H9 (cell line): Measurements from ENCODE around the gene ZNF821. TPM values are rescaled to one million over a fixed set of nuclear protein-coding genes. Genes with fewer than 3 reads are reported as not detected.

Experiments
- DNase-seq: peaks from one replicate; pipeline ENCODE4 v3.0.0-alpha.2; 2017
- H2AFZ ChIP-seq: one replicate; pipeline ENCODE4 v1.6.1; 2013; ENCODE audit warnings: mild to moderate bottlenecking, low read length, control low read depth, moderate library complexity
- H2AK5ac ChIP-seq: 2 replicates; pipeline ENCODE4 v1.6.1; 2013; ENCODE audit warnings: low read length, control low read depth, mixed read lengths; ENCODE audit not compliant: insufficient read length
- H2BK120ac ChIP-seq: one replicate; pipeline ENCODE4 v1.6.1; 2013; ENCODE audit warnings: low read depth, mild to moderate bottlenecking, low read length, control low read depth, inconsistent platforms; ENCODE audit not compliant: poor library complexity, severe bottlenecking
- H2BK12ac ChIP-seq: 2 replicates; pipeline ENCODE4 v1.6.1; 2013; ENCODE audit warnings: low read length, control low read depth, mixed read lengths, low read depth; ENCODE audit not compliant: insufficient read length
- H2BK15ac ChIP-seq: 2 replicates; pipeline ENCODE4 v1.6.1; 2013; ENCODE audit warnings: low read depth, low read length, control low read depth
- H2BK20ac ChIP-seq: one replicate; pipeline ENCODE4 v1.6.1; 2013; ENCODE audit warnings: low read depth, mild to moderate bottlenecking, low read length, control low read depth, inconsistent platforms; ENCODE audit not compliant: poor library complexity, severe bottlenecking
- H2BK5ac ChIP-seq: 2 replicates; pipeline ENCODE4 v1.6.1; 2013; ENCODE audit warnings: low read length, control low read depth, mixed read lengths; ENCODE audit not compliant: insufficient read length
- H3K14ac ChIP-seq: 2 replicates; pipeline ENCODE4 v1.6.1; 2013; ENCODE audit warnings: low read length, control low read depth; ENCODE audit not compliant: insufficient read depth
- H3K18ac ChIP-seq: 2 replicates; pipeline ENCODE4 v1.6.1; 2013; ENCODE audit warnings: low read depth, mild to moderate bottlenecking, mixed read lengths, low read length, control low read depth; ENCODE audit not compliant: insufficient read length
- H3K23ac ChIP-seq: 2 replicates; pipeline ENCODE4 v1.6.1; 2013; ENCODE audit warnings: low read length, control low read depth, mixed read lengths, low read depth; ENCODE audit not compliant: insufficient read length
- H3K23me2 ChIP-seq: 2 replicates; pipeline ENCODE4 v1.6.1; 2013; ENCODE audit warnings: low read depth, mild to moderate bottlenecking, mixed read lengths, low read length, control low read depth; ENCODE audit not compliant: insufficient read length, poor library complexity, severe bottlenecking
- H3K27ac ChIP-seq: 2 replicates; pipeline ENCODE4 v1.5.1; 2013; ENCODE audit warnings: low read length, control low read depth, mixed read lengths, low read depth; ENCODE audit not compliant: insufficient read length
- H3K27me3 ChIP-seq: 2 replicates; pipeline ENCODE4 v1.6.1; 2013; ENCODE audit warnings: low read length, control low read depth, inconsistent platforms; ENCODE audit not compliant: insufficient read depth
- H3K4ac ChIP-seq: 2 replicates; pipeline ENCODE4 v1.6.1; 2013; ENCODE audit warnings: low read depth, mild to moderate bottlenecking, control low read depth, inconsistent platforms, low read length, moderate library complexity
- H3K4me1 ChIP-seq: 2 replicates; pipeline ENCODE4 v1.6.1; 2013; ENCODE audit warnings: low read length, control low read depth, inconsistent platforms; ENCODE audit not compliant: insufficient read depth
- H3K4me2 ChIP-seq: 2 replicates; pipeline ENCODE4 v1.6.1; 2013; ENCODE audit warnings: low read length, control low read depth, mixed read lengths; ENCODE audit not compliant: insufficient read length, insufficient read depth
- H3K56ac ChIP-seq: 2 replicates; pipeline ENCODE4 v1.6.1; 2013; ENCODE audit warnings: low read depth, mild to moderate bottlenecking, mixed read lengths, low read length, control low read depth; ENCODE audit not compliant: insufficient read length
- H3K79me1 ChIP-seq: 2 replicates; pipeline ENCODE4 v1.6.1; 2013; ENCODE audit warnings: low read depth, mild to moderate bottlenecking, moderate library complexity, low read length, control low read depth, inconsistent platforms; ENCODE audit not compliant: insufficient read depth, poor library complexity, severe bottlenecking
- H3K79me2 ChIP-seq: 2 replicates; pipeline ENCODE4 v1.6.1; 2013; ENCODE audit warnings: low read length, control low read depth, inconsistent platforms; ENCODE audit not compliant: insufficient read depth
- H3K9ac ChIP-seq: 2 replicates; pipeline ENCODE4 v1.6.1; 2013; ENCODE audit warnings: low read length, control low read depth, mixed read lengths; ENCODE audit not compliant: insufficient read length; ENCODE audit errors: extremely low read depth
- H3K9me3 ChIP-seq: one replicate; pipeline ENCODE4 v1.6.1; 2013; ENCODE audit warnings: low read depth, low read length, inconsistent platforms; ENCODE audit not compliant: control insufficient read depth
- H3T11ph ChIP-seq: one replicate; pipeline ENCODE4 v1.6.1; 2013; ENCODE audit warnings: mild to moderate bottlenecking, low read length, control low read depth, inconsistent platforms
- H4K20me1 ChIP-seq: one replicate; pipeline ENCODE4 v1.6.1; 2013; ENCODE audit not compliant: control insufficient read depth, insufficient read length, insufficient read depth
- H4K5ac ChIP-seq: 2 replicates; pipeline ENCODE4 v1.6.1; 2013; ENCODE audit warnings: low read depth, mild to moderate bottlenecking, mixed read lengths, low read length, control low read depth; ENCODE audit not compliant: insufficient read length
- H4K8ac ChIP-seq: replicated peaks from 2 replicates; pipeline ENCODE4 v1.6.1; 2013; ENCODE audit warnings: low read length, control low read depth, mixed read lengths, low read depth; ENCODE audit not compliant: insufficient read length
- H4K91ac ChIP-seq: 2 replicates; pipeline ENCODE4 v1.6.1; 2013; ENCODE audit warnings: low read depth, mild to moderate bottlenecking, moderate library complexity, mixed read lengths, low read length, control low read depth; ENCODE audit not compliant: insufficient read length
- H3K27ac Mint-ChIP-seq, 3 experiments: 2 replicates in 2 of 3; 3 replicates in 1 of 3; pipeline ENCODE4 v1.8.0; 2020 to 2021; ENCODE audit warnings: mixed read lengths in 3 of 3, mild to moderate bottlenecking in 1 of 3, moderate library complexity in 1 of 3
- H3K27me3 Mint-ChIP-seq: 2 replicates; pipeline ENCODE4 v1.8.0; 2021; ENCODE audit warnings: low read depth, mild to moderate bottlenecking, moderate library complexity, mixed read lengths
- H3K36me3 Mint-ChIP-seq, 3 experiments: 2 replicates in 2 of 3; 3 replicates in 1 of 3; pipeline ENCODE4 v1.8.0; 2020 to 2021; ENCODE audit warnings: low read depth in 3 of 3, mixed read lengths in 3 of 3; ENCODE audit not compliant: insufficient read depth in 1 of 3
- H3K4me1 Mint-ChIP-seq, 2 experiments: 2 replicates each; pipeline ENCODE4 v1.8.0; 2020; ENCODE audit warnings: mixed read lengths in 2 of 2
- H3K4me3 Mint-ChIP-seq, 2 experiments: 2 replicates in 1 of 2; 3 replicates in 1 of 2; pipeline ENCODE4 v1.8.0; 2020 to 2021; ENCODE audit warnings: mild to moderate bottlenecking in 2 of 2, mixed read lengths in 2 of 2, moderate library complexity in 1 of 2
- H3K9me3 Mint-ChIP-seq, 2 experiments: 2 replicates in 1 of 2; 3 replicates in 1 of 2; pipeline ENCODE4 v1.8.0; 2020; ENCODE audit warnings: mild to moderate bottlenecking in 2 of 2, mixed read lengths in 2 of 2, moderate library complexity in 1 of 2
- WGBS: extraction: QIAGEN DNeasy Blood & Tissue Kit; methylation state at CpG from one replicate; pipeline ENCODE4 v1.1.7; 2013; ENCODE audit warnings: missing lambda C conversion rate, low lambda C conversion rate, mixed read lengths; ENCODE audit not compliant: insufficient read length; ENCODE audit errors: extremely low coverage; 5-methylcytosine and 5-hydroxymethylcytosine counted together
- total RNA-seq: library from RNA; stranded (reverse); gene quantifications from 2 replicates; pipeline ENCODE4 v1.2.1, GENCODE V29; 2021
- TF ChIP-seq, protein P1 (sequence below): fragments of 200-600 bp; sonication (generic); conservative IDR thresholded peaks from 3 replicates; pipeline ENCODE4 v1.8.0; 2021; ENCODE audit warnings: antibody characterized with exemption, mild to moderate bottlenecking

ZNF821 gene
- total RNA-seq, 1 experiment from 2014 or later: 12.5 TPM

DNA sequence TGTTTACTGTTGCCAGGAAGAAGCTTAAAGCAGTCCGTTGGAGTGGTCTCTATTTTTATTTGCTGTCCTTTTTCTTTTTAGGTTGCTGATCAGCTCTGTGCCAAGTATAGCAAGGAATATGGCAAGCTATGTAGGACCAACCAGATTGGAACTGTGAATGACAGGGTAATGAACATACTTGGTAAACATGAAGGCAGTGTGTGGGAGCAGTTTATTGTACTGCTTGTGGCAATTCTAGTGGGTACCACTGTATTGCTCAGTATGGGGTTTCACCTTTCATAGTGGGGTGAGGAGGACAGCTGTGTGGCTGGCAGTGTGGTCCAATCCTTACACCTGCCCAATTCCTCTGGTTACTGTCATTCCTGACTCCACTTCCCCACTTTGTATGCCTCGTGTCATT, 36.7 kb upstream of the ZNF821 start:
- no peak overlapping the region for H2BK15ac ChIP-seq
- H3K23me2 ChIP-seq: no peaks in the 10 kb centered on the region
- H3K4ac ChIP-seq: no peak overlapping the region
- H3K4me1 ChIP-seq: no peaks in the 10 kb centered on the region
- H3K18ac ChIP-seq: no peak overlapping the region
- no peak overlapping the region for H2BK12ac ChIP-seq
- H3K79me2 ChIP-seq: peaks cover 4% of the 10 kb centered on the region
- no peak overlapping the region for H2BK5ac ChIP-seq
- H3K56ac ChIP-seq: no peak overlapping the region
- no peak overlapping the region for H2BK20ac ChIP-seq
- TF ChIP-seq, protein P1, sequence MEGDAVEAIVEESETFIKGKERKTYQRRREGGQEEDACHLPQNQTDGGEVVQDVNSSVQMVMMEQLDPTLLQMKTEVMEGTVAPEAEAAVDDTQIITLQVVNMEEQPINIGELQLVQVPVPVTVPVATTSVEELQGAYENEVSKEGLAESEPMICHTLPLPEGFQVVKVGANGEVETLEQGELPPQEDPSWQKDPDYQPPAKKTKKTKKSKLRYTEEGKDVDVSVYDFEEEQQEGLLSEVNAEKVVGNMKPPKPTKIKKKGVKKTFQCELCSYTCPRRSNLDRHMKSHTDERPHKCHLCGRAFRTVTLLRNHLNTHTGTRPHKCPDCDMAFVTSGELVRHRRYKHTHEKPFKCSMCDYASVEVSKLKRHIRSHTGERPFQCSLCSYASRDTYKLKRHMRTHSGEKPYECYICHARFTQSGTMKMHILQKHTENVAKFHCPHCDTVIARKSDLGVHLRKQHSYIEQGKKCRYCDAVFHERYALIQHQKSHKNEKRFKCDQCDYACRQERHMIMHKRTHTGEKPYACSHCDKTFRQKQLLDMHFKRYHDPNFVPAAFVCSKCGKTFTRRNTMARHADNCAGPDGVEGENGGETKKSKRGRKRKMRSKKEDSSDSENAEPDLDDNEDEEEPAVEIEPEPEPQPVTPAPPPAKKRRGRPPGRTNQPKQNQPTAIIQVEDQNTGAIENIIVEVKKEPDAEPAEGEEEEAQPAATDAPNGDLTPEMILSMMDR: no peak
- no peaks in the 10 kb centered on the region for H3K9me3 Mint-ChIP-seq
- H2BK120ac ChIP-seq: no peak overlapping the region
- H2AK5ac ChIP-seq: no peak overlapping the region
- H2AFZ ChIP-seq: no peak overlapping the region
- no peaks in the 10 kb centered on the region for H4K20me1 ChIP-seq
- no peak overlapping the region for H3K9ac ChIP-seq
- no peak overlapping the region for H4K5ac ChIP-seq
- H3K27me3 Mint-ChIP-seq: no peaks in the 10 kb centered on the region
- H3K27ac ChIP-seq: no peak overlapping the region
- no peaks in the 10 kb centered on the region for H3K4me1 Mint-ChIP-seq
- H3K23ac ChIP-seq: no peak overlapping the region
- peaks cover 9% of the 10 kb centered on the region for H3K79me1 ChIP-seq
- no CpG with 5 or more reads among the region's 2 CpGs for WGBS
- H3T11ph ChIP-seq: no peak overlapping the region
- H3K36me3 Mint-ChIP-seq: peaks cover 73 to 99% (median 98%) of the 10 kb centered on the region in 3 experiments
- no peak overlapping the region for H4K8ac ChIP-seq
- H3K4me2 ChIP-seq: no peak overlapping the region
- H3K27me3 ChIP-seq: no peaks in the 10 kb centered on the region
- H3K9me3 ChIP-seq: no peaks in the 10 kb centered on the region
- no peak overlapping the region for H3K14ac ChIP-seq
- DNase-seq: no peak
- H3K27ac Mint-ChIP-seq: no peak overlapping the region
- H4K91ac ChIP-seq: no peak overlapping the region
- no peak overlapping the region for H3K4me3 Mint-ChIP-seq
